CD14-positive monocyte (primary cell): ENCODE measurements around the gene HAPLN3. TPM values are rescaled to one million over a fixed set of nuclear protein-coding genes. Genes with fewer than 3 reads are reported as not detected.

Experiments
- DNase-seq, 3 donors: peaks; one replicate each; pipeline ENCODE4 v3.0.0-alpha.2; 2011 to 2022
- H2AFZ ChIP-seq: 2 replicates; pipeline ENCODE4 v1.6.0; 2012; ENCODE audit warnings: mild to moderate bottlenecking, low read depth, low read length, inconsistent platforms; ENCODE audit not compliant: insufficient read depth, poor library complexity, severe bottlenecking
- H3K27ac ChIP-seq, 2 donors: 1 replicate in 1 of 2; 2 replicates in 1 of 2; pipeline ENCODE4 v1.5.1; 2012 to 2013; ENCODE audit warnings: low read length in 2 of 2, control low read depth in 1 of 2, inconsistent platforms in 1 of 2, low read depth in 1 of 2, mild to moderate bottlenecking in 1 of 2
- H3K27me3 ChIP-seq, 2 donors: one replicate each; pipeline versions ENCODE4 v1.6.0 to v1.6.1; 2011 to 2013; ENCODE audit warnings: low read length in 2 of 2; ENCODE audit not compliant: control insufficient read depth in 2 of 2, insufficient read depth in 2 of 2
- H3K36me3 ChIP-seq, 2 donors: replicated peaks in 1 of 2; 1 replicate in 1 of 2; 2 replicates in 1 of 2; pipeline versions ENCODE4 v1.5.1 to v1.6.1; 2012 to 2013; ENCODE audit warnings: low read length in 2 of 2, control low read depth in 1 of 2, inconsistent platforms in 1 of 2, mild to moderate bottlenecking in 1 of 2; ENCODE audit not compliant: insufficient read depth in 2 of 2, control insufficient read depth in 1 of 2
- H3K4me1 ChIP-seq, 2 donors: 1 replicate in 1 of 2; 2 replicates in 1 of 2; pipeline versions ENCODE4 v1.5.1 to v1.6.1; 2012 to 2013; ENCODE audit warnings: low read length in 2 of 2, control low read depth in 1 of 2, inconsistent platforms in 1 of 2, mild to moderate bottlenecking in 1 of 2, moderate library complexity in 1 of 2; ENCODE audit not compliant: insufficient read depth in 2 of 2, control insufficient read depth in 1 of 2
- H3K4me2 ChIP-seq: replicated peaks from 2 replicates; pipeline ENCODE3; 2012; ENCODE audit warnings: low read length, moderate library complexity, mild to moderate bottlenecking; ENCODE audit not compliant: poor library complexity, severe bottlenecking; ENCODE audit errors: extremely low read depth
- H3K4me3 ChIP-seq, 3 experiments: fragments of 200-600 bp in 1 of 3; sonication (generic) in 1 of 3; replicated peaks in 1 of 3; 1 replicate in 2 of 3; 2 replicates in 1 of 3; pipeline ENCODE4 v1.5.1; 2011 to 2013; ENCODE audit warnings: low read length in 3 of 3, mild to moderate bottlenecking in 3 of 3, control low read depth in 2 of 3, low read depth in 2 of 3, inconsistent platforms in 1 of 3, moderate library complexity in 1 of 3
- H3K79me2 ChIP-seq: 2 replicates; pipeline ENCODE4 v1.6.0; 2012; ENCODE audit warnings: mild to moderate bottlenecking, control low read depth, inconsistent platforms, low read length, moderate library complexity; ENCODE audit not compliant: insufficient read depth
- H3K9ac ChIP-seq: 2 replicates; pipeline ENCODE4 v1.6.0; 2017; ENCODE audit warnings: low read length, mild to moderate bottlenecking; ENCODE audit not compliant: insufficient read depth, poor library complexity, severe bottlenecking
- H3K9me3 ChIP-seq, 2 donors: replicated peaks in 1 of 2; 1 replicate in 1 of 2; 2 replicates in 1 of 2; pipeline versions ENCODE4 v1.5.1 to v1.6.1; 2012 to 2013; ENCODE audit warnings: low read length in 2 of 2, control low read depth in 1 of 2; ENCODE audit not compliant: control insufficient read depth in 1 of 2, insufficient read depth in 1 of 2
- H4K20me1 ChIP-seq: 2 replicates; pipeline ENCODE4 v1.6.0; 2012; ENCODE audit warnings: mild to moderate bottlenecking, low read length, control low read depth, moderate library complexity; ENCODE audit not compliant: insufficient read depth
- H3K27ac Mint-ChIP-seq, 7 donors: one replicate each; pipeline ENCODE4 v1.8.0; 2020; ENCODE audit warnings: mild to moderate bottlenecking in 7 of 7, mixed read lengths in 7 of 7, moderate library complexity in 6 of 7, inconsistent platforms in 2 of 7
- H3K27me3 Mint-ChIP-seq, 3 donors: one replicate each; pipeline ENCODE4 v1.8.0; 2021 to 2022; ENCODE audit warnings: low read depth in 3 of 3, mild to moderate bottlenecking in 3 of 3, mixed read lengths in 3 of 3, moderate library complexity in 3 of 3, inconsistent platforms in 1 of 3
- H3K36me3 Mint-ChIP-seq, 2 donors: one replicate each; pipeline ENCODE4 v1.8.0; 2020; ENCODE audit warnings: mixed read lengths in 2 of 2, inconsistent platforms in 1 of 2, mild to moderate bottlenecking in 1 of 2
- H3K4me1 Mint-ChIP-seq: one replicate; pipeline ENCODE4 v1.8.0; 2020; ENCODE audit warnings: mild to moderate bottlenecking, mixed read lengths
- H3K4me3 Mint-ChIP-seq, 2 donors: one replicate each; pipeline ENCODE4 v1.8.0; 2020; ENCODE audit warnings: mild to moderate bottlenecking in 2 of 2, mixed read lengths in 2 of 2, moderate library complexity in 1 of 2
- H3K9me3 Mint-ChIP-seq, 7 donors: one replicate each; pipeline ENCODE4 v1.8.0; 2020 to 2022; ENCODE audit warnings: mixed read lengths in 7 of 7, mild to moderate bottlenecking in 6 of 7, moderate library complexity in 6 of 7, inconsistent platforms in 2 of 7
- WGBS: methylation state at CpG from one replicate; pipeline ENCODE4 v1.1.5; 2013; ENCODE audit warnings: missing lambda C conversion rate; ENCODE audit not compliant: insufficient coverage; 5-methylcytosine and 5-hydroxymethylcytosine counted together
- intact Hi-C, 2 donors: fragments of 100-400 bp; cut with micrococcal nuclease; formaldehyde crosslinking; loops; one replicate each; pipeline versions ENCODE4 v1.15.0 to v1.15.1; 2023
- polyA plus RNA-seq, 3 donors: library from polyadenylated mRNA; depleted of rRNA in 1 of 3; unstranded in 2 of 3; stranded (reverse) in 1 of 3; fragments of 300-500 nt in 2 of 3; fragments of >200 nt in 1 of 3; fragmentation: Illumina TruSeq in 2 of 3; gene quantifications; 1 replicate in 2 of 3; 2 replicates in 1 of 3; pipeline ENCODE4 v1.2.3, GENCODE V29; 2012 to 2021
- TF ChIP-seq, protein P1 (sequence below): fragments of 200-600 bp; IDR thresholded peaks from one replicate; pipeline ENCODE4 v1.8.0; 2022; ENCODE audit warnings: antibody characterized with exemption, mild to moderate bottlenecking

The HAPLN3 gene
- polyA plus RNA-seq, 3 donors, result 0.60 to 2.8 (median 0.65) TPM

- H3K36me3 Mint-ChIP-seq, result no peaks in the 10 kb centered on the region
- H3K4me3 ChIP-seq, result no peak overlapping the region
- H3K9ac ChIP-seq, result no peak overlapping the region
- no peak overlapping the region for H2AFZ ChIP-seq
- intact Hi-C loops, result no loop called here
- no peak overlapping the region for H3K4me2 ChIP-seq
- H3K27me3 ChIP-seq, result no peaks in the 10 kb centered on the region
- H3K79me2 ChIP-seq, result no peaks in the 10 kb centered on the region
- 94% methylated on average over 12 of the region's 22 CpGs for WGBS
- H3K9me3 Mint-ChIP-seq, result peaks cover 0 to 6% (median 3%) of the 10 kb centered on the region in 7 donors
- no peak for DNase-seq
- H3K27me3 Mint-ChIP-seq, result peaks cover 1 to 8% (median 2%) of the 10 kb centered on the region in 3 donors
- no peaks in the 10 kb centered on the region for H3K36me3 ChIP-seq
- peaks cover 4% of the 10 kb centered on the region in 2 donors for H3K9me3 ChIP-seq
- H3K4me1 Mint-ChIP-seq, result no peaks in the 10 kb centered on the region
- H3K27ac ChIP-seq, result no peak overlapping the region
- no peak overlapping the region for H3K27ac Mint-ChIP-seq
- TF ChIP-seq, protein P1, sequence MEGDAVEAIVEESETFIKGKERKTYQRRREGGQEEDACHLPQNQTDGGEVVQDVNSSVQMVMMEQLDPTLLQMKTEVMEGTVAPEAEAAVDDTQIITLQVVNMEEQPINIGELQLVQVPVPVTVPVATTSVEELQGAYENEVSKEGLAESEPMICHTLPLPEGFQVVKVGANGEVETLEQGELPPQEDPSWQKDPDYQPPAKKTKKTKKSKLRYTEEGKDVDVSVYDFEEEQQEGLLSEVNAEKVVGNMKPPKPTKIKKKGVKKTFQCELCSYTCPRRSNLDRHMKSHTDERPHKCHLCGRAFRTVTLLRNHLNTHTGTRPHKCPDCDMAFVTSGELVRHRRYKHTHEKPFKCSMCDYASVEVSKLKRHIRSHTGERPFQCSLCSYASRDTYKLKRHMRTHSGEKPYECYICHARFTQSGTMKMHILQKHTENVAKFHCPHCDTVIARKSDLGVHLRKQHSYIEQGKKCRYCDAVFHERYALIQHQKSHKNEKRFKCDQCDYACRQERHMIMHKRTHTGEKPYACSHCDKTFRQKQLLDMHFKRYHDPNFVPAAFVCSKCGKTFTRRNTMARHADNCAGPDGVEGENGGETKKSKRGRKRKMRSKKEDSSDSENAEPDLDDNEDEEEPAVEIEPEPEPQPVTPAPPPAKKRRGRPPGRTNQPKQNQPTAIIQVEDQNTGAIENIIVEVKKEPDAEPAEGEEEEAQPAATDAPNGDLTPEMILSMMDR, result no peak
- no peak overlapping the region for H3K4me3 Mint-ChIP-seq
- no peaks in the 10 kb centered on the region for H3K4me1 ChIP-seq
- no peaks in the 10 kb centered on the region for H4K20me1 ChIP-seq
Observed at GRCh38 chr15:88849376-88850072, 45.8 kb downstream of the HAPLN3 start.

GRCh38 chr15:88848203-88848602 lies 47.1 kb downstream of the HAPLN3 start:
- Histone ChIP-seq H3K4me3 (no peak overlapping the region), H3K9me3 (no peaks in the 10 kb centered on the region), H3K4me1 (no peaks in the 10 kb centered on the region), H3K27me3 (no peaks in the 10 kb centered on the region), H3K36me3 (no peaks in the 10 kb centered on the region), H3K9ac (no peak overlapping the region), H4K20me1 (no peaks in the 10 kb centered on the region), H2AFZ (no peak overlapping the region), H3K27ac (no peak overlapping the region), H3K4me2 (no peak overlapping the region), H3K79me2 (no peaks in the 10 kb centered on the region)
- intact Hi-C loops, result no loop called here
- WGBS, result 87% methylated on average over 2 of the region's 3 CpGs
- Mint-ChIP-seq H3K9me3 (no peaks in the 10 kb centered on the region), H3K4me1 (no peaks in the 10 kb centered on the region), H3K36me3 (no peaks in the 10 kb centered on the region), H3K27me3 (peaks cover 0 to 11% (median 1%) of the 10 kb centered on the region in 3 donors), H3K27ac (no peak overlapping the region), H3K4me3 (no peak overlapping the region)
- DNase-seq, result no peak
- TF ChIP-seq, protein P1, result no peak
